ENCODE measurements around the gene SLC50A1.
"Not testable (repeated sequence)": the region's sequence is repeated elsewhere in the genome, so short reads cannot be mapped to it uniquely, and the experiment has no call there.

Gene SLC50A1

DNA sequence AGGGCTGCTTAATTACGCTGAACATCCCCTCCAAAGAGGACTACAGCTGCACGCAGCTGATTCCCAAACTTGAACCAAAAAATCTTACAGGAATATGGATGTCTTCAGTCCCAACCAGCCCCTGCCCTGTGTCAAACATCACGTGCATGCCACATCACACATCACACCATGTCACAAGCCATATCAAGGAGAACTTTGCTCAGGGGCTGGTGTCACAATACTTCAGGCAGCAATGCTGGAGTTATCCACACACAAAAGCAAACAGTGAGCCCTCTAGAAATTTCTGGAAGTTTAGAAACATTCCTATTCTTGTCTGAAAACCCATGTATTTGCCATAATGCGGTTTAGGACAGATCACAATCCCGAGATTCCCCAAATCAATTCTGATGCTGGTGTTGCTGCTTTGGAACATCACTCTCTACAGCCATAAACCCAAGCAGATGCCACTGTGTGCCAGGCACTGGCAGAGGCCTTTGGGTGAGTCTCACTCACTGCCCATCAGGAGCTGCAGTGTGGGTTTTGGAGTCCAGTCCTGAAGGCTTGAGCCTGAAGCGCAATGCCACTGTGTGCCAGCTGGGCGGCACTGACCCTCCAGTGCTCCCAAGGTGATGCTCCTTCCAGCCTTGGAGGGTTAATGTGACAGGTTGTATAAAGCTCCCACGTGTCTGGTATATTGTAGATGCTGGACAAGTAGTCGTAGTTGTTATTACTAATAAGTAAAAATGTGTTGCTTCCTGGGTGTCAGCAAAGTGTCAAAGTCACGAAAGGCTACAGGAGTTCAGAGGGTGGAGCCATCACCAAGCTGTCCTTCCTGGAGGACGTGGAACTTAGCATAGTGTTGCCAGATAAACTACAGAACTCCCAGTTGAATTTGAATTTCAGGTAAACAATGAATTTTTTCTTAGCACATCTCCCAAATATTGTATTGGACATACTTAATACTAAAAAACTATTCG is 28.1 kb upstream of the SLC50A1 start:
- H3K4me3 ChIP-seq (ENCODE audit: low read length) = no peak overlapping the region

DNA sequence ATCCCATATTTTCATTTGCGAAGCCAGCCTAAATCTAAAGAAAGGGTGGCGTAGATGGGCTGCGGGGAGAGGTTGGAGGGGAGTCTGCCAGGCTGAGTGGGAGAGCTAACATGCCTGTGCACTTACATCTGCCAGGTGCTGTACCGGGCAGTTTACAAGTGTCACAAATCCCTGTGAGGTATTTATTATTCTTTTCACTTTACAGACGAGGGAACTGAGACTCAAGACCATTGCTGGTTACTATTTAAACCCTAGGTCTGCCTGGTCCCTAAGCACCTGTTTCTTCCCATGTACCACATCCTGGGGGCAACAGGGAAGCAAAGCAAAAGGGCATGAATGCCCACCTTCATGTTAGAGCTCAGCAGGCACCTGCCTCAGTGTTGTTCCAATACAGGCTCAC is 27.4 kb upstream of the SLC50A1 start:
- TF ChIP-seq ZNF274 (IDR thresholded peaks at IDR 0.05; ENCODE audit: low read depth, low read length) = no peak

More for the DNA sequence above, 28.1 kb upstream of the SLC50A1 start:
- no peak for TF ChIP-seq ZNF274 (IDR thresholded peaks at IDR 0.05; ENCODE audit: low read depth, low read length)

DNA sequence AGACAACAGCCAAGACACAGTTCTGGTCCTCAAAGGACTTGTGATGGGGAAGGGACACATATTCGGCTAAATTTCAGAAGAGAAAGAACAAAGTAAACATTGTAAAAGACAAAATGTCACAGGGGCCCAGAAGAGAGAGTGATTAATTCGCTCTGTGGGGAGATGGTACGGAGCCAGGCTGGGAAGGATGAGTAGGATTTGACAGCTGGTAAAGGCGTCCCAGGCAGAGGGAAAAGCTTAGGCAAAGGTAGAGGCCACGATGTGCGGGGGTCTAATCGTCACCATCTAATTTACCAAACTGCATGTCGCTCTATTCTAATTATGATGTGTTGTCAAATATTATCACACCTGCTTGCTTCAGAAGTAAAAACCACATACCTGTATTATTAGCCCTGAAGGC is 25.3 kb upstream of the SLC50A1 start:
- H3K4me3 ChIP-seq (ENCODE audit: low read length) = no peak overlapping the region
- TF ChIP-seq ZNF274 (IDR thresholded peaks at IDR 0.05; ENCODE audit: low read depth, low read length) = no peak

More for the DNA sequence above, 27.4 kb upstream of the SLC50A1 start:
- no peak overlapping the region for H3K4me3 ChIP-seq (ENCODE audit: low read length)

DNA sequence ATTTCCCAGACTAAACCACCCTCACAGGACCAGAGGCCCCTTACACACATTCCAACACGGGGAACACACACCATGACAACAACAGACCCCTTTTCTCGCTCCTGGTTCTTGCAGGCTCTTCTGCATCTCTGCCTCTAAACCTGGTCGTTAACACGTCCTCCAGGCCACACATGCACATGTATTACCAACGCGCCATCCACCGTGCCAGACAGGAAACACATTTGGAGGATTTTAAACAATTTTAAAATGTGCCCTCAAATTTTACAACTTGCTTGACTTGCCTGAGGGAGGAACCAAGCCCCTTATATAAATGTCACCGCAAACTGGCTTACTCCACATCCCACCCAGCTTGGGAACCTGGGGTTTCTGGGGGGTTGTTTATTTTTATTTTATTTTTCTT is 24.8 kb upstream of the SLC50A1 start:
- H3K4me3 ChIP-seq (ENCODE audit: low read length) = no peak overlapping the region
- TF ChIP-seq ZNF274 (IDR thresholded peaks at IDR 0.05; ENCODE audit: low read depth, low read length) = no peak

DNA sequence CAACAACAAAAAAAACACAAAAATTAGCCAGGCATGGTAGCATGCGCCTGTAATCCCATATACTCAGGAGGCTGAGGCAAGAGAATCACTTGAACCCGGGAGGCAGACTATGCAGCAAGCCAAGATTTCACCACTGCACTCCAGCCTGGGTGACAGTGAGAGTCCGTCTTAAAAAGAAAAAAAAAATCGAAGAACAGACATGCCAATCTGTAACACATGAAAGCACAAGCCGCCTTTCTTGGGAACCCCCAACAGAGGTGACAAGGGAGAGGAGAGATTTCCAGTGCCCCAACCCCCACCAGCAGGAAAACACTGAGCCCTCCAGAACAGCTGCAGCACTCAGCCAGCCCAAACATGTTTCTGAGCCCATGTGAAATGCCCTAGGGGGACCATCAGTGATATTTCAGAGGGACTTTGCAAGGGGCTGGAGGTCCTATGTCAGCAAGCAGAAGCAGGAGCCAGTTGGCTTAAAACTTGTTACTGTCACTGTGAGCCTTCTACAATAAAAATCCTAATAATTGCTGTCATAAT is 22.1 kb upstream of the SLC50A1 start:
- no peak for TF ChIP-seq ZNF274 (IDR thresholded peaks at IDR 0.05; ENCODE audit: low read depth, low read length)
- H3K4me3 ChIP-seq (ENCODE audit: low read length) = no peak overlapping the region

DNA sequence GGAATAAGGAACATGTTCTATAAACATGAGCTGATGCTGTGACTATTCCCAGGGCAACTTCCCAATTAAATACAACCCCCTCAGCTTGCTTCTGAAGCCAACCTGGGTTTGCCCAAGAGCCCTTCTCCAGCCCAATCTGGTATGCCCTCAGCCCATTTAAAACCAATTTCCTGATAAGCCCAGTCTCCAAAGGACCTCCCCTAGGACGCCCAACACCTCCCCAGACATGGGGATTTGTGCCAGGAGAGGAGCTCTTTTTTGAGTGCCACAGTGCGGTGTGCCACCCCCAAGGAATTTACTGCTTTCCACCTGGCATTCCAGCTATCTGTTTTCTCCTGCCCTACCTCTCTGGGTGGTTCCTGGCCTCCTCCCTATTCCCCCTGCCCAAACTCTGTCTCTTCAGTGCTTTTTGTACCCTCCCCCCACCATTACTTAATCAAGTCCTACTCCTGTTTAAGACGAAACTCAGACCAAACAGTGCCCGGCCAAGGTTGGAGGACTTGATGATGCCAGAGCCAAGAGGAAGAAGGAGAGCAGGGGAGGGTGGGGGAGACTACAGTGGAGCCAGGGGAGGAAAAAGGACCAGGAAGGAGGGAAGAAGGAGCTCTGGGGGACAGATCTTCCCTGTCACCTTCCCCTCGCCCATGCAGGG is 19.4 kb upstream of the SLC50A1 start:
- no peak for TF ChIP-seq ZNF274 (IDR thresholded peaks at IDR 0.05; ENCODE audit: low read depth, low read length)
- H3K4me3 ChIP-seq (ENCODE audit: low read length) = no peak overlapping the region

DNA sequence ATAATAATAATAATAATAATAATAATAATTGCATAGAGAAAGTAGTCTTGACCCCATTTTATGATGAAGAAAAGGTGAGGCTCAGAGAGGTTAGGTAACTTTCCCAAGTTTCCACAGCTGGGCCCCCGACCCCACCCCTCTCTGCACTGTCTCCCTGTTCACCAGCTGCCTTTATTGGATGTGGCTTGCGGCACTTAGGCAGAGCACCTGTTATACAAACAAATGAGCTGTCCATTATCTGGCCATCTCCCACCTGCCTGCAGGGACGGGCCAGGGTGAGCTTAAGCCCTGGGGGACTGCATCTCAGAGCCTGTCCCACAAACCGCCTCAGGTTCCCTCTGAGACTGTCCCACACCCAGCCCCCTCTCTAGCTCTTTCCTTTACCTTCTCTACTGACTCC is 18.0 kb upstream of the SLC50A1 start:
- no peak for TF ChIP-seq ZNF274 (IDR thresholded peaks at IDR 0.05; ENCODE audit: low read depth, low read length)
- no peak overlapping the region for H3K4me3 ChIP-seq (ENCODE audit: low read length)

DNA sequence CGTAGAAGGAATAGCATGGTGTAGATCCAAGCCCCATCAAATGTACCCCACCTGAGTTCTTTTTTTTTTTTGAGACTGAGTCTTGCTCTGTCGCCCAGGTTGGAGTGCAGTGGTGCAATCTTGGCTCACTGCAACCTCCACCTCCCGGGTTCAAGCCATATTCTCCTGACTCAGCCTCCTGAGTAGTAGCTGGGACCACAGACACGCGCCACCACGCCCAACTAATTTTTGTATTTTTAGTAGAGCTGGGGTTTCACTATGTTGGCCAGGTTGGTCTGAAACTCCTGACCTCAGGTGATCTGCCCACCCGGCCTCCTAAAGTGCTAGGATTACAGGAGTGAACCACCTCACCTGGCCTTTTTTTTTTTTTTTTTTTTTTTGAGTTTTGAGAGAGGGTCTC is 17.6 kb upstream of the SLC50A1 start:
- not testable (repeated sequence) for H3K4me3 ChIP-seq (ENCODE audit: low read length)

DNA sequence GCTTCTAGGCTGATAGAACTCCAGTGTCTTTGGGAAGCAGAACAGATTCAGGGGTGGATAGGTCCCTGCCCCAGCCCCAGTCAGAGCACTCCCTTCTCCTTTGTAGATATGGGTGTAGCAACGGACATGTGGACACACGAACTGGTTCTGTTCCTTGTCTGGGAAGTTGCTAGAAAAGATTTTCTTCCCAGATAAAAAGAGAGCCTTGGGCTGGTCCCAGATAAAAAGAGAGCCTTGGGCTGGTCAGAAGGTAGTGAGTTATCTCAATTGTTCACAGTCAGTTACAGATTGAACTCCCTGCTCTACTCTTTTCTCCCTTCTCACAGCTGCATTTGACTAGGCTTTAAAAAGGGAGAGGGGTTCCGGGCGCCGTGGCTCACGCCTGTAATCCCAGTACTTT is 15.4 kb upstream of the SLC50A1 start:
- TF ChIP-seq ZNF274 (IDR thresholded peaks at IDR 0.05; ENCODE audit: low read depth, low read length) = no peak
- H3K4me3 ChIP-seq (ENCODE audit: low read length) = no peak overlapping the region

DNA sequence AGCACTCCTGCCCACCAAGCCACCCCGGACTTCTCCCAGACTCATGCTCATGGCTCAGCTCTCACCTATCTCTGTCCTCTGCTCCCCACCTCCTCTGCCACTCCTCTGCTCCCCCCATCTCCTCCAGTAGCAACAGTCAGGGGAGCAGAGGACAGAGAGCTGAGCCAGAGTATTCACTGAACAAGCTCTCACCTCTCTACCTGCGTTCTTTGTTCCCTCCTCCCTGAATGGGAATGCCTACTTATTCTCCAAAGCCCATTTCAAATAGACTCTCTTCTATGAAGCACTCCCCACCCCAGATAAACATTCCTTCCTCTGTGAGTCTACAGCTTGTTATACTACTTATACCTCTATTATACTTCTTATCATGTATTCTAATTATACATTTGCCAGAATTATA is 14.4 kb upstream of the SLC50A1 start:
- H3K4me3 ChIP-seq (ENCODE audit: low read length) = no peak overlapping the region
- TF ChIP-seq ZNF274 (IDR thresholded peaks at IDR 0.05; ENCODE audit: low read depth, low read length) = no peak

DNA sequence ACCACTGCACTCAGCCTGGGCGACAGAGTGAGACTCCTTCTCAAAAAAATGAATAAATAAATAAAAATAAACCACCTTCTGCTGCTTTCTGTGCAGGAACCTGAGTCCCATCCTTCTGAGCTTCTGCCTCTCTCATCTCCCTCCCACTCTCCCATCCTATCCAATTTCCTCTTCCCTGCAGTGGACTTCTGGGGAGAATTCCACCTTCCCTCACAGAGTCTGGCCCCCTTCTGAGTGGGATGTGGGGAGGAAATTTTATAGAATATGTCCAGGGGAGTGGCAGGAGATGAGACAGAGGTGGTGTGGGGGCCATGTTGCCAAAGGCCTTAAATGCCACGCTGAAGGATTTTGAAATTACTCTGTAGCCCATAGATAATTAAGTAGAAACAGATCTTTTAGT is 13.3 kb upstream of the SLC50A1 start:
- H3K4me3 ChIP-seq (ENCODE audit: low read length) = no peak overlapping the region
- TF ChIP-seq ZNF274 (IDR thresholded peaks at IDR 0.05; ENCODE audit: low read depth, low read length) = no peak

DNA sequence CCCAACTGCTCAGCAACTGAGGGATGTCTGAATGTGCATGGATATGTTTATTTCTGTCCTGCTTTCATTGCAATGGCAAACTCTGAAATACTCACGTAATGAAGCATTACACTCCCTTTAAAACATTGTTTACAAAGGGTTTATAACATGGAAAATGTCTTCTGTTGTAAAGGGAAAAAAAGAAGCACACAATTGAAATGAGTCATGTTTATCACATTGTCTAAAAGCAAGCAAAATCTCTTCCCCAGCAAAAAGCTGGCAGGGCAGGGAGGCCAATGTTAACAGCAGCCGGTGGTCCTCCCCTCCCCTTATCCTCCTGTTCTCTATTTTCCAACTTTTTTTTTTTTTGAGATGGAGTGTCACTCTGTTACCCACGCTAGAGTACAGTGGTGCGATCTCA is 11.9 kb upstream of the SLC50A1 start:
- TF ChIP-seq ZNF274 (IDR thresholded peaks at IDR 0.05; ENCODE audit: low read depth, low read length) = no peak
- H3K4me3 ChIP-seq (ENCODE audit: low read length) = no peak overlapping the region

DNA sequence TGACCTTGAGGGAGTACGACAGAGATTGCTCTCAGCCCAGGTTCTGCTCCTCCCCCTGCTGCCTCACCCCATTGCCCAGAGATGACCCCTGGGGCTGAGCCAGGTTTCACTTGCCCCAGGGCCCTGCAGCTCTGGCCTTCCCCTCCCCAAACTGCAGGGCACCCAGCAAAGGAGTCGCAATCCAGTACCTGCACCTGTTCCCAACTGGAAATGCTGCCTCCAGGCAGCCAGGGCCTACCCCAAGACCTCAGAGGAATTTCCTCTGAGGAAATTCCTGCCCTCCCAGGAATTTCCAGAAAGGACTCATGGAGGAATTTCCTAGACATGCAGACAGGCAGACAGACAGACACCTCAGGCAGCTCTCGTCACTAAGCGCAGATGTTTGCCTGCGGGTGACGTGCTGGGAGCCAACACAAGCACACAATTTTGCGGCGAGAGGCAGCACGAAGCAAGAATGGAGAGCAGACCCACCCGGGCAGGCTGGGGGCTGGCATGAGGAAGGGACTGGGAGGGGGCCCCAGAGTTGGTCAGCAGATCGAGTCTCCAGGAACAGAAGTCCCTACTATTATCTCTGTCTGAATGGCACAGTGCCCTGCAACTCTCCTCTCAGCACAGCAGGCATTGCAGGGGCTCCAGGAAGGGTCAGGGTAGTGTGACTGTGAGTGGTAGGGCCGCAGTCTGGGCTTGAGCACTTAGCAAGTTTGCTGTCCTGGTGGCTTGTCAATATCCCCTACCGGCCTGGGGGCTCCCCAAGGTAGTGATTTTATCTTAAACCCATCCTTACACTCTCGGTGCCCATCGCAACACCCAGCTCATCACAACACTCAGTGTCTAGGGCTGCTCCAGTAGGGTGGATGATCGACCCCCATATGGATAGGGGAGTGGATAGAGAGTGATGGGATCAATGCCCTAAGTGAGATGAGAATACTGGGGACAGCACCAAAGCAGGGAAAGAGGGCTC is 10.9 kb upstream of the SLC50A1 start:
- no peak overlapping the region for H3K4me3 ChIP-seq (ENCODE audit: low read length)
- no peak for TF ChIP-seq ZNF274 (IDR thresholded peaks at IDR 0.05; ENCODE audit: low read depth, low read length)

DNA sequence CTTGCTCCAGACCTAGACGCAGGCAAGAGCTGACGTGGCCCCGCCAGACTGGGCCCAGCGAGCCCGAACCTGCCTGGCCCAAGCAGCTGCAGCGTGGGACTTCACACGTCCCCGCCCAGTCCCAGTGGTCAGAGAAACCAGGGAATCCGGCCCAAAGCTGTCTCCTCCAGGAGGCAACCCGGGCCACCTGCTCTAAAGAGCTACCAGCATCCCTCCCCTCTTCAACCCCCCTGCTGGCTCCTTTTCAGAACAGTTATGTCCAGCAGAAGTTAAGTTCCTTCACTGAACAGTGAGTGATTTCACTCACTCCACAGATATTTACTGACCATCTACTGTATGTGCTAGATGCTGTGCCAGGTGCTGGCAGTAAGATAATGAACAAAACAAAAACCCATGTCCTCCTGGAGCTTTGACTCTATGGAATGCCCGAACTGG is 10.1 kb upstream of the SLC50A1 start:
- no peak overlapping the region for H3K4me3 ChIP-seq (ENCODE audit: low read length)
- no peak for TF ChIP-seq ZNF274 (IDR thresholded peaks at IDR 0.05; ENCODE audit: low read depth, low read length)
